KOPT-K1 (cell line): ENCODE data around the gene P2RY8.

Experiments used
- H3K27ac ChIP-seq: fragments of 200-600 bp; sonication (generic); 2 replicates; pipeline ENCODE4 v1.5.1; 2016; ENCODE audit warnings: antibody characterized with exemption, mild to moderate bottlenecking, low read depth, low read length; ENCODE audit not compliant: poor library complexity, severe bottlenecking
- H3K36me3 ChIP-seq: fragments of 200-600 bp; sonication (generic); 2 replicates; pipeline ENCODE4 v1.5.1; 2017; ENCODE audit warnings: antibody characterized with exemption, mild to moderate bottlenecking, low read length, moderate library complexity; ENCODE audit not compliant: insufficient read depth
- H3K9me3 ChIP-seq: fragments of 200-600 bp; sonication (generic); 2 replicates; pipeline ENCODE4 v1.5.1; 2017; ENCODE audit warnings: antibody characterized with exemption, low read length, mild to moderate bottlenecking; ENCODE audit not compliant: insufficient read depth, poor library complexity, severe bottlenecking

P2RY8 gene

DNA sequence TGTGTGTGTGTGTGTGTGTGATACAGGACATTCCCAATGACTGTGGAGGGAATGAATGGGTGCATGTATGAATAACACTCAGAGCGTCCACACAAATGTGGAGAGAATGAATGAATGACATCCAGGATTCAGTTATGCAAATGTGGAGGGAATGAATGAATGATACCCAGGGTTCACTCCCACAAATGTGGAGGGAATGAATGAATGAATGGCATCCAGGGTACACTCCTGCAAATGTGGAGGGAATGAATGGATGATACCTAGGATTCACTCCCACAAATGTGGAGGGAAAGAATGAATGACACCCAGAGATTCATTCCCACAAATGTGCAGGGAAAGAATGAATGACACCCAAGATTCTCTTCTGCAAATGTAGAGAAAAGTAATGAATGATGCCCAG, 48.2 kb downstream of the P2RY8 start:
- Histone ChIP-seq H3K27ac (peak overlapping the region; percentile 7), H3K9me3 (peaks cover 10% of the 10 kb centered on the region), H3K36me3 (peaks cover 80% of the 10 kb centered on the region)

DNA sequence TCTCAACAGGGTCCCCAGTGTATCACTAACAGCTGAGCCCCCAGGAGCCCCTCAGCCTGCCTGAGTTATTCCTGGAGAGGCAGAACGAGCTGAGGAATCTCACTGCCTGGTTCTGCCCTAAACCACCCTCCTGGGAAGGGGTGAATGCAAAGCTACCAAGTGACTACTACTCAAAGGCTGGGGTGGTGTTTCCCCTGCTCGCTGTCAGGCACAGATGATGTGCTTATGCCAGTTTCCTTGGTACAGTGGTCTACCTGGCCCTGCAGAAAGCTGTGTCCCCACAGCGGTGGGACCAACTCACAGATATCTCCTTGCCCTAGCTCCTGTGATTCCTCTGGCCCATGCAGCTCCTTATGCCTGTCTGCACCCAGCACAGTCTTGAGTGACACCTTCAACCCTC, 48.8 kb downstream of the P2RY8 start:
- Histone ChIP-seq H3K36me3 (peaks cover 82% of the 10 kb centered on the region), H3K27ac (peak overlapping the region; percentile 7), H3K9me3 (peaks cover 10% of the 10 kb centered on the region)

DNA sequence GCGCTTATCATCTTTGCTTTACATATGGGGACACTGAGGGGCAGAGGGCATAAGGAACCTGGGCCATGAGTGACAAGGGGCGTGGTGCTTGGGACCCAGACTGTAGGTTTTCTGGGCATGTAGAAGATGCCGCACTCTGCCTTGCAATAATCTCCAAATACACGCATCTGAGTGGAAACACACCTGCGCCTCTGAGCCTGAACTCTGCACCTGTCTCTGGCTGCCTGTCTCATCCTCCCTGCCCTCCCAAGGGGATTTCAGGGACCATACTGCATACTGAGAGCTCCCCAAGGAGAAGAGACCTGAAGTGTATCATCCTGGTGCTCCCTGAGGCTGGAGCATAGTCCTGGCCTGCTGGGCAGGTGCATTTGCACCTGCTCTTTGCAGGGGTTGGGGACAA, 49.6 kb downstream of the P2RY8 start:
- peaks cover 10% of the 10 kb centered on the region for H3K9me3 ChIP-seq
- H3K36me3 ChIP-seq = peaks cover 80% of the 10 kb centered on the region
- H3K27ac ChIP-seq = no peak overlapping the region

- H3K27ac ChIP-seq = no peak overlapping the region
- H3K36me3 ChIP-seq = peaks cover 75% of the 10 kb centered on the region
- H3K9me3 ChIP-seq = peaks cover 10% of the 10 kb centered on the region
These were observed 50.1 kb downstream of the P2RY8 start for GRCh38 chrX:1486749-1487361.

DNA sequence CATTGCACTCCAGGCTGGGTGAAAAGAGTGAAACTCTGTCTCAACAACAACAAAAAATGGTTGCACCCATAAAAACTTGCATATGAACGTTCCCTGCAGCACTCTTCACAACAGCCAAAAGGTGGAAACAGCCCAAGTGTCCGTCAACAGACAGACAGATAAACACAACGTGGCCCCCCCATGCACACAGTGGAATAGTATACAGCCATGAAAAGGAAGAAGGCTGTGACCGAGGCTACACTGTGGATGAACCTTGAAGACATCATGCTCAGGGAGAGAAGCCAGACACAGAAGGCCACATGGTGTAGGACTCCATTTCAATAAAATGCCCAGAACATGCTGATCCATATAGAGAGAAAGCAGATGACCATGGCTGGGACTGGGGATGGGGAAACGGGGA, 50.8 kb downstream of the P2RY8 start:
- Histone ChIP-seq H3K9me3 (peaks cover 10% of the 10 kb centered on the region), H3K27ac (no peak overlapping the region), H3K36me3 (peaks cover 69% of the 10 kb centered on the region)

DNA sequence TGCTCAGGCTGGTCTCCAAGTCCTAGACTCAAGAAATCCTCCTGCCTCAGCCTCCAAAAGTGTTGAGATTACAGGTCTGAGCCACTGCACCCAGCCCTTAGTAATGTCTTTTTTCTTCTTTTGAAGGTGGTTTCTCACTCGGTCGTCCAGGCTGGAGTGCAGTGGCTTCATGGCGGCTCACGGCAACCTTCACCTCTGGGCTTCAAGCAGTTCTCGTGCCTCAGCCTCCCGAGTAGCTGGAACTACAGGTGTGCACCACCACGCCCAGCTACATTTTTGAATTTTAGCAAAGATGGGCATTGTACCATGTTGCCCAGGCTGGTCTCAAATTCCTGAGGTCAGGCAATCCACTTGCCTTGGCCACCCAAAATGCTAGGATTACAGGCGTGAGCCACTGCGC, 52.0 kb downstream of the P2RY8 start:
- peaks cover 14% of the 10 kb centered on the region for H3K9me3 ChIP-seq
- peaks cover 70% of the 10 kb centered on the region for H3K36me3 ChIP-seq
- peak overlapping the region; percentile 82 for H3K27ac ChIP-seq

- H3K36me3 ChIP-seq = peaks cover 73% of the 10 kb centered on the region
- H3K27ac ChIP-seq = peak overlapping the region; percentile 82
- peaks cover 18% of the 10 kb centered on the region for H3K9me3 ChIP-seq
These were observed 52.4 kb downstream of the P2RY8 start for GRCh38 chrX:1484638-1485019.

GRCh38 chrX:1483843-1484637, 52.9 kb downstream of the P2RY8 start:
- H3K27ac ChIP-seq = peak overlapping the region; percentile 82
- H3K9me3 ChIP-seq = peaks cover 24% of the 10 kb centered on the region
- H3K36me3 ChIP-seq = peaks cover 73% of the 10 kb centered on the region

DNA sequence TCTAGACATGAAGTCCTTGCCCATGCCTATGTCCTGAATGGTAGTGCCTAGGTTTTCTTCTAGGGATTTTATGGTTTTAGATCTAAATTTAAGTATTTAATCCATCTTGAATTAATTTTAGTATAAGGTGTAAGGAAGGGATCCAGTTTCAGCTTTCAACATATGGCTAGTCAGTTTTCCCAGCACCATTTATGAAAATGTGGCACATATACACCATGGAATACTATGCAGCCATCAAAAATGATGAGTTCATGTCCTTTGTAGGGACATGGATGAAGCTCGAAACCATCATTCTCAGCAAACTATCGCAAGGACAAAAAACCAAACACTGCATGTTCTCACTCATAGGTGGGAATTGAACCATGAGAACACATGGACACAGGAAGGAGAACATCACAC, 54.5 kb downstream of the P2RY8 start:
- Histone ChIP-seq H3K36me3 (peaks cover 71% of the 10 kb centered on the region), H3K27ac (peak overlapping the region; percentile 94), H3K9me3 (peaks cover 25% of the 10 kb centered on the region)

GRCh38 chrX:1481636-1482529, 55.1 kb downstream of the P2RY8 start:
- Histone ChIP-seq H3K27ac (peak overlapping the region; percentile 94), H3K36me3 (peaks cover 68% of the 10 kb centered on the region), H3K9me3 (peaks cover 24% of the 10 kb centered on the region)

GRCh38 chrX:1480082-1480785, 56.8 kb downstream of the P2RY8 start:
- Histone ChIP-seq H3K36me3 (peaks cover 69% of the 10 kb centered on the region), H3K9me3 (peaks cover 15% of the 10 kb centered on the region), H3K27ac (peak overlapping the region; percentile 94)

GRCh38 chrX:1477801-1478458, 59.1 kb downstream of the P2RY8 start:
- Histone ChIP-seq H3K27ac (peak overlapping the region; percentile 49), H3K36me3 (peaks cover 71% of the 10 kb centered on the region), H3K9me3 (peaks cover 15% of the 10 kb centered on the region)

- H3K27ac ChIP-seq = peak overlapping the region; percentile 49
- peaks cover 71% of the 10 kb centered on the region for H3K36me3 ChIP-seq
These were observed 59.8 kb downstream of the P2RY8 start for GRCh38 chrX:1477229-1477628.

DNA sequence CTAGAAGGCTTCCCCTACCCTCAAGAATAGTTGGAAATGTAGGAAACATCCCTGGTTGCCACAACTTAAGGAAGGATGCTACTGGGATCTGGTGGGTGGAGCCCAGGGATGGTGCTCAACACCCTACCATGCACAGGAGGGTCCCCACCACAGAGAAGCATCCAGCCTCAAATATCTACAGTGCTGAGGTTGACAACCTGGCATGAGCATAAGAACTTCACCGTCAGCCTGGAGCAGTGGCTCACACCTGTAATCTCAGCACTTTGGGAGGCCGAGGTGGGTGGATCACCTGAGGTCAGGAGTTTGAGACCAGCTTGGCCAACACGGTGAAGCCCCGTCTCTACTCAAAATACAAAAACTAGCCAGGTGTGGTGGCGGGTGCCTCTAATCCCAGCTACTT, 60.3 kb downstream of the P2RY8 start:
- H3K27ac ChIP-seq = no peak overlapping the region
- H3K9me3 ChIP-seq = peaks cover 15% of the 10 kb centered on the region
- peaks cover 71% of the 10 kb centered on the region for H3K36me3 ChIP-seq

More at GRCh38 chrX:1477229-1477628, 59.8 kb downstream of the P2RY8 start:
- peaks cover 15% of the 10 kb centered on the region for H3K9me3 ChIP-seq
